Activated CD4-positive, alpha-beta T cell treated with anti-CD3 and anti-CD28 coated beads, Interleukin-2, amount 50 U/mL, for 16 hours (primary cell): ENCODE measurements around the gene MKI67.
"Not testable (repeated sequence)": the region's sequence is repeated elsewhere in the genome, so short reads cannot be mapped to it uniquely, and the experiment has no call there.

Experiments
- DNase-seq: peaks from one replicate; pipeline ENCODE4 v3.0.0-alpha.2; 2020

Gene MKI67

GRCh38 chr10:128102480-128103228 lies 23.6 kb downstream of the MKI67 start:
- DNase-seq, result no peak

- no peak for DNase-seq
Observed at GRCh38 chr10:128101901-128102300, 24.3 kb downstream of the MKI67 start.

GRCh38 chr10:128099901-128100300 lies 26.3 kb downstream of the MKI67 start:
- no peak for DNase-seq

GRCh38 chr10:128098631-128099030 lies 27.6 kb downstream of the MKI67 start:
- DNase-seq, result no peak

- DNase-seq, result no peak
Observed at GRCh38 chr10:128097783-128098182, 28.4 kb downstream of the MKI67 start.

- DNase-seq, result no peak
Observed at GRCh38 chr10:128096486-128097199, 29.6 kb downstream of the MKI67 start.

- DNase-seq, result peak; percentile 46
Observed at GRCh38 chr10:128095753-128096469, 30.3 kb downstream of the MKI67 start.

GRCh38 chr10:128095027-128095752 lies 31.0 kb downstream of the MKI67 start:
- DNase-seq, result peak; percentile 65

GRCh38 chr10:128094596-128094995 lies 31.6 kb downstream of the MKI67 start:
- not testable (repeated sequence) for DNase-seq

GRCh38 chr10:128092454-128092853 lies 33.8 kb downstream of the MKI67 start:
- no peak for DNase-seq

- no peak for DNase-seq
Observed at GRCh38 chr10:128091636-128092210, 34.5 kb downstream of the MKI67 start.

GRCh38 chr10:128087884-128088709 lies 38.1 kb downstream of the MKI67 start:
- DNase-seq, result no peak

GRCh38 chr10:128087146-128087883 lies 38.9 kb downstream of the MKI67 start:
- no peak for DNase-seq

GRCh38 chr10:128086003-128086863 lies 40.0 kb downstream of the MKI67 start:
- DNase-seq, result no peak

GRCh38 chr10:128084991-128085390 lies 41.2 kb downstream of the MKI67 start:
- no peak for DNase-seq

GRCh38 chr10:128084364-128084763 lies 41.9 kb downstream of the MKI67 start:
- DNase-seq, result no peak

GRCh38 chr10:128083191-128083895 lies 42.9 kb downstream of the MKI67 start:
- DNase-seq, result no peak

GRCh38 chr10:128081720-128082119 lies 44.5 kb downstream of the MKI67 start:
- no peak for DNase-seq

GRCh38 chr10:128081222-128081621 lies 45.0 kb downstream of the MKI67 start:
- DNase-seq, result no peak
